IMR-90 (cell line): Measurements from ENCODE around the gene NTN4. TPM values are rescaled to one million over a fixed set of nuclear protein-coding genes. Genes with fewer than 3 reads are reported as not detected.

ENCODE experiments used
- ATAC-seq: fragments of 200-7000 bp; cut with Tn5 transposase; 2 replicates; pipeline ENCODE4 v1.9.1; 2020; ENCODE audit warnings: low read depth, mild to moderate bottlenecking, moderate library complexity
- BruUV-seq: library from RNA; stranded (reverse); fragments of 400-500 nt; replicated peaks from 2 replicates; lab custom pipeline; 2021; lab: Mats Ljungman, UMichigan
- CTCF ChIA-PET: fragments of 300-600 bp; formaldehyde crosslinking; extraction: SDS; loops from one replicate; lab custom pipeline; 2021; ENCODE audit warnings: antibody characterized with exemption; lab: Yijun Ruan, JAX
- POLR2A ChIA-PET: fragments of 300-600 bp; sonication (Branson Sonifier 250); formaldehyde crosslinking; loops from one replicate; lab custom pipeline; 2022; ENCODE audit warnings: antibody characterized with exemption; ENCODE audit not compliant: unreplicated experiment; lab: Charles Lee
- DNase-seq: peaks from one replicate; pipeline ENCODE4 v3.0.0; 2013
- H2AFZ ChIP-seq: replicated peaks from 2 replicates; pipeline ENCODE3; 2013; ENCODE audit warnings: low read length, mild to moderate bottlenecking; ENCODE audit not compliant: poor library complexity
- H2AK5ac ChIP-seq: 2 replicates; pipeline ENCODE4 v1.6.1; 2013; ENCODE audit warnings: low read depth, low read length, inconsistent platforms
- H2AK9ac ChIP-seq: replicated peaks from 2 replicates; pipeline ENCODE3; 2013; ENCODE audit warnings: mild to moderate bottlenecking, low read depth, low read length, moderate library complexity; ENCODE audit not compliant: poor library complexity
- H2BK120ac ChIP-seq: 2 replicates; pipeline ENCODE4 v1.6.1; 2013; ENCODE audit warnings: low read depth, low read length, inconsistent platforms
- H2BK15ac ChIP-seq: 3 replicates; pipeline ENCODE4 v1.6.1; 2013; ENCODE audit warnings: low read depth, low read length, inconsistent platforms
- H2BK20ac ChIP-seq: 2 replicates; pipeline ENCODE4 v1.6.1; 2013; ENCODE audit warnings: low read depth, mild to moderate bottlenecking, inconsistent platforms, low read length, moderate library complexity
- H2BK5ac ChIP-seq: 2 replicates; pipeline ENCODE4 v1.6.1; 2013; ENCODE audit warnings: mild to moderate bottlenecking, low read depth, low read length, inconsistent platforms; ENCODE audit not compliant: poor library complexity, severe bottlenecking
- H3K14ac ChIP-seq: replicated peaks from 2 replicates; pipeline ENCODE4 v1.6.1; 2013; ENCODE audit warnings: low read depth, low read length, inconsistent platforms
- H3K18ac ChIP-seq: 2 replicates; pipeline ENCODE4 v1.6.1; 2013; ENCODE audit warnings: low read depth, low read length, control low read depth
- H3K23ac ChIP-seq: 2 replicates; pipeline ENCODE4 v1.6.1; 2013; ENCODE audit warnings: low read depth, low read length, inconsistent platforms
- H3K27ac ChIP-seq: 2 replicates; pipeline ENCODE4 v1.5.1; 2013; ENCODE audit warnings: mild to moderate bottlenecking, control low read depth, low read length; ENCODE audit not compliant: insufficient read depth
- H3K27me3 ChIP-seq: 2 replicates; pipeline ENCODE4 v1.6.1; 2013; ENCODE audit warnings: low read length; ENCODE audit not compliant: control insufficient read depth, insufficient read depth
- H3K36me3 ChIP-seq: 2 replicates; pipeline ENCODE4 v1.6.1; 2013; ENCODE audit warnings: low read length, mixed read lengths; ENCODE audit not compliant: control insufficient read depth, insufficient read depth
- H3K4ac ChIP-seq: 2 replicates; pipeline ENCODE4 v1.6.1; 2013; ENCODE audit warnings: low read depth, low read length, inconsistent platforms
- H3K4me1 ChIP-seq: 2 replicates; pipeline ENCODE4 v1.6.1; 2013; ENCODE audit warnings: low read length, mixed read lengths; ENCODE audit not compliant: control insufficient read depth, insufficient read depth
- H3K4me2 ChIP-seq: 2 replicates; pipeline ENCODE4 v1.6.1; 2013; ENCODE audit warnings: low read depth, mild to moderate bottlenecking, control low read depth, low read length, moderate library complexity
- H3K4me3 ChIP-seq: 2 replicates; pipeline ENCODE4 v1.5.1; 2013; ENCODE audit warnings: low read depth, mild to moderate bottlenecking, control low read depth, low read length, moderate library complexity; ENCODE audit not compliant: insufficient read depth
- H3K56ac ChIP-seq: 2 replicates; pipeline ENCODE4 v1.6.1; 2013; ENCODE audit warnings: low read length, inconsistent platforms; ENCODE audit not compliant: insufficient read depth; ENCODE audit errors: extremely low read depth
- H3K79me1 ChIP-seq, 2 experiments: 2 replicates each; pipeline ENCODE4 v1.6.1; 2013; ENCODE audit warnings: low read length in 2 of 2, inconsistent platforms in 1 of 2, low read depth in 1 of 2
- H3K9ac ChIP-seq: 2 replicates; pipeline ENCODE4 v1.6.1; 2013; ENCODE audit warnings: low read depth, low read length, control low read depth
- H3K9me1 ChIP-seq: 2 replicates; pipeline ENCODE4 v1.6.1; 2013; ENCODE audit warnings: low read length, inconsistent platforms; ENCODE audit not compliant: insufficient read depth
- H3K9me3 ChIP-seq: 2 replicates; pipeline ENCODE4 v1.6.1; 2013; ENCODE audit warnings: low read length; ENCODE audit not compliant: control insufficient read depth, insufficient read depth
- H4K20me1 ChIP-seq: 2 replicates; pipeline ENCODE4 v1.6.1; 2013; ENCODE audit warnings: low read length, inconsistent platforms; ENCODE audit not compliant: insufficient read depth
- H4K5ac ChIP-seq: 2 replicates; pipeline ENCODE4 v1.6.1; 2013; ENCODE audit warnings: mild to moderate bottlenecking, low read depth, low read length, control low read depth
- H4K8ac ChIP-seq, 2 experiments: 2 replicates each; pipeline ENCODE4 v1.6.1; 2013; ENCODE audit warnings: low read depth in 2 of 2, low read length in 2 of 2, control low read depth in 1 of 2, inconsistent platforms in 1 of 2
- H4K91ac ChIP-seq: 2 replicates; pipeline ENCODE4 v1.6.1; 2013; ENCODE audit warnings: low read depth, low read length, inconsistent platforms; ENCODE audit not compliant: insufficient read depth
- BHLHE40 ChIP-seq: fragments of 150-350 bp; IDR thresholded peaks from 2 replicates; pipeline ENCODE4 v1.6.1; 2016; ENCODE audit warnings: mild to moderate bottlenecking, low read depth, low read length
- CEBPB ChIP-seq: IDR thresholded peaks from 2 replicates; pipeline ENCODE4 v1.6.1; 2012; ENCODE audit warnings: low read depth, low read length, improper control_type of control experiment
- CHD1 ChIP-seq: IDR thresholded peaks from 2 replicates; pipeline ENCODE4 v1.6.1; 2012; ENCODE audit warnings: low read depth, low read length, improper control_type of control experiment
- CTCF ChIP-seq: conservative IDR thresholded peaks from 2 replicates; pipeline ENCODE4 v1.5.1; 2012; ENCODE audit warnings: mild to moderate bottlenecking, low read depth, low read length, improper control_type of control experiment
- ELK1 ChIP-seq: fragments of 150-350 bp; IDR thresholded peaks from 2 replicates; pipeline ENCODE4 v1.6.1; 2016; ENCODE audit warnings: low read depth, mild to moderate bottlenecking, low read length, moderate library complexity, borderline replicate concordance
- MAFK ChIP-seq: IDR thresholded peaks from 2 replicates; pipeline ENCODE4 v1.6.1; 2012; ENCODE audit warnings: low read depth, low read length, improper control_type of control experiment
- MXI1 ChIP-seq: IDR thresholded peaks from 2 replicates; pipeline ENCODE4 v1.6.1; 2012; ENCODE audit warnings: low read depth, mild to moderate bottlenecking, low read length, moderate library complexity, borderline replicate concordance
- NFE2L2 ChIP-seq: fragments of 150-350 bp; IDR thresholded peaks from 2 replicates; pipeline ENCODE4 v1.6.1; 2016; ENCODE audit warnings: low read depth, mild to moderate bottlenecking, low read length
- POLR2A ChIP-seq: IDR thresholded peaks from 2 replicates; pipeline ENCODE4 v1.6.1; 2012; ENCODE audit warnings: mild to moderate bottlenecking, low read depth, low read length
- RCOR1 ChIP-seq: IDR thresholded peaks from 2 replicates; pipeline ENCODE4 v1.6.1; 2012; ENCODE audit warnings: mild to moderate bottlenecking, low read length, improper control_type of control experiment; ENCODE audit not compliant: insufficient replicate concordance
- RFX5 ChIP-seq: IDR thresholded peaks from 2 replicates; pipeline ENCODE4 v1.8.0; 2012; ENCODE audit warnings: low read depth, mild to moderate bottlenecking, low read length, moderate library complexity
- SMC3 ChIP-seq: fragments of 150-350 bp; IDR thresholded peaks from 2 replicates; pipeline ENCODE4 v1.6.1; 2016; ENCODE audit warnings: low read depth, mild to moderate bottlenecking, antibody characterized with exemption, low read length, moderate library complexity
- USF2 ChIP-seq: fragments of 150-350 bp; IDR thresholded peaks from 2 replicates; pipeline ENCODE4 v1.6.1; 2017; ENCODE audit warnings: mild to moderate bottlenecking, antibody characterized with exemption, low read length, low read depth
- WGBS, 2 experiments: methylation state at CpG; one replicate each; pipeline versions ENCODE4 v1.1.5 to v1.1.7; 2013; ENCODE audit warnings: missing lambda C conversion rate in 2 of 2; ENCODE audit not compliant: insufficient read length in 1 of 2; ENCODE audit errors: extremely low coverage in 2 of 2; 5-methylcytosine and 5-hydroxymethylcytosine counted together
- dilution Hi-C: fragments of 300-500 bp; cut with HindIII; formaldehyde crosslinking; loops from one replicate; pipeline ENCODE4 v1.14.3; 2018; ENCODE audit warnings: low sequenced_read_pairs; ENCODE audit not compliant: unreplicated experiment
- in situ Hi-C: fragments of 300-500 bp; cut with MboI; formaldehyde crosslinking; loops from 3 replicates; pipeline ENCODE4 v1.14.3; 2019; ENCODE audit warnings: low sequenced_read_pairs, inconsistent platforms, mixed read lengths
- intact Hi-C: fragments of 100-400 bp; cut with micrococcal nuclease; formaldehyde crosslinking; loops from 2 replicates; pipeline ENCODE4 v1.10.0; 2022
- polyA plus RNA-seq, 3 experiments: library from polyadenylated mRNA; depleted of rRNA; stranded (reverse); fragments of >200 nt; gene quantifications; 2 replicates each; pipeline ENCODE4 v1.2.3, GENCODE V29; 2012; ENCODE audit warnings: low replicate concordance in 1 of 3
- total RNA-seq: library from RNA; depleted of rRNA; stranded (reverse); fragments of >200 nt; gene quantifications from 2 replicates; pipeline ENCODE4 v1.2.3, GENCODE V29; 2012

NTN4 gene
- total and polyA plus RNA-seq, 2 of the 4 experiments (the other 2 are of a cell fraction) = 54.6 to 56.6 TPM

GRCh38 chr12:95810411-95810810 lies 19.8 kb upstream of the NTN4 start:
- H4K20me1 ChIP-seq = no peaks in the 10 kb centered on the region
- no peak overlapping the region for H4K5ac ChIP-seq
- H2BK5ac ChIP-seq = no peak overlapping the region
- H3K9me3 ChIP-seq = no peaks in the 10 kb centered on the region
- TF ChIP-seq MAFK (no peak), USF2 (no peak), CEBPB (no peak), CTCF (no peak), NFE2L2 (no peak), BHLHE40 (no peak), RCOR1 (no peak), SMC3 (no peak), RFX5 (no peak), CHD1 (no peak), MXI1 (no peak), ELK1 (no peak), POLR2A (no peak)
- H3K4me1 ChIP-seq = peaks cover 5% of the 10 kb centered on the region
- POLR2A ChIA-PET = interaction anchor here (0.5 kb wide), 1 partner anchor 38 kb away, joined by 12 read pairs; no protein-coding TSS in a partner anchor
- no peaks in the 10 kb centered on the region for H3K36me3 ChIP-seq
- H3K27ac ChIP-seq = no peak overlapping the region
- peaks cover 10% of the 10 kb centered on the region for H3K9me1 ChIP-seq
- dilution Hi-C loops (no loop called here), in situ Hi-C loops (no loop called here), intact Hi-C loops (no loop called here)
- H3K23ac ChIP-seq = no peak overlapping the region
- ATAC-seq = no peak
- no peaks in the 10 kb centered on the region for H3K27me3 ChIP-seq
- no CpG with 5 or more reads among the region's 2 CpGs for WGBS, 2 experiments
- no peaks in the 10 kb centered on the region for H3K79me1 ChIP-seq
- no peak overlapping the region for H2BK20ac ChIP-seq
- CTCF ChIA-PET = interaction anchor here (0.7 to 1.1 kb wide), 4 partner anchors 15 to 278 kb away, joined by 3 to 5 read pairs (median 4); no protein-coding TSS in a partner anchor
- no peak overlapping the region for H3K4me3 ChIP-seq
- H2AFZ ChIP-seq = no peak overlapping the region
- no peak overlapping the region for H2BK15ac ChIP-seq
- H2AK9ac ChIP-seq = no peak overlapping the region
- no peak overlapping the region for H3K4me2 ChIP-seq
- BruUV-seq = no TSS peak
- no peak overlapping the region for H4K8ac ChIP-seq
- H3K9ac ChIP-seq = no peak overlapping the region
- H2BK120ac ChIP-seq = no peak overlapping the region
- no peak overlapping the region for H2AK5ac ChIP-seq
- DNase-seq = no peak
- H3K18ac ChIP-seq = no peak overlapping the region
- H3K56ac ChIP-seq = no peak overlapping the region
- H3K14ac ChIP-seq = no peak overlapping the region
- no peak overlapping the region for H3K4ac ChIP-seq
- H4K91ac ChIP-seq = no peak overlapping the region
